Stimulated activated CD4-positive, alpha-beta T cell treated with anti-CD3 and anti-CD28 coated beads, Interleukin-2, amount 100 ng/mL, for 24 hours (primary cell): ENCODE data around the gene MAP3K2.

ENCODE experiments used
- DNase-seq, 2 donors: peaks; one replicate each; pipeline ENCODE4 v3.0.0-alpha.2; 2020

The MAP3K2 gene

DNA sequence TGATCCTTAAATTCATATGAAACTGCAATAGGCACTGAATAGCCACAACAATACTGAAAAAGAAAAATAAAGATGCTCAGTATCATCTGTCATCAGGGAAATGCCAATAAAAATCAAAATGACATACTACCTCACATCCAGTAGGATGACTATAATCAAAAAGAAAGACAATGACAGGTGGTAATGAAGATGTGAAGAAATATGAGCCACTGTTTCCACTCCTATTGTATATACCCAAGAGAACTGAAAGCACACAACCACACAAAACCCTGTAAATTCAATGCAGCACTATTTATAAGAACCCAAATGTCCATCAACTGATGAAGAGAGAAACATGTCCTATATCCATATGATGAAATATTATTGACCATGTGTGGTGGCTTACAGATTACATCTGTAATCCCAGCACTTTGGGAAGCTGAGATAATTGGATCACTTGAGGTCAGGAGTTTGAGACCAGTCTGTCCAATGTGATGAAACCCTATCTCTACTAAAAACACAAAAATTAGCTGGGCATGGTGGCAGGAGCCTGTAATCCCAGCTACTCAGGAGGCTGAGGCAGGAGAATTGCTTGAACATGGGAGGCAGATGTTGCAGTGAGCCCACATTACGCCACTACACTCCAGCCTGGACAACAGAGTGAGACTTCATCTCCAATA, 39.9 kb downstream of the MAP3K2 start:
- DNase-seq = no peak

GRCh38 chr2:127347015-127347414, 40.8 kb downstream of the MAP3K2 start:
- no peak for DNase-seq

DNA sequence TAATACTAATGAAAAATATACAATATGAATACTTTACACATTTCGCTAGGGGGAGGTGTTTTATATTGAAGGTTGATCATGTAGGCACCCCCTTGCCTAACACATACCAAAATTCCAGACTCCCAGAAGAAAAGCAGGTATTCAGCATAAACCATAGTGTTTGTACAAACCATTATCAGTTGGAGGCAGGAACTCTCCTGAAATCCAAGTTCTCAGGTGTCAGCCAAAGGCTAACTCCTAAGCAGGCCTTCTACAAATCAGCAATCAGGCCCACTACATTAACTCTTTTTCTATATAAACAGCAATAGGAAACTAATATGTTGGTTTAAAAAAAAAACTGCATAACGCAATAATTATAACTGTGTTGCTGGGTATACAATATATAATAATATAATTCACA, 44.5 kb downstream of the MAP3K2 start:
- no peak for DNase-seq

DNA sequence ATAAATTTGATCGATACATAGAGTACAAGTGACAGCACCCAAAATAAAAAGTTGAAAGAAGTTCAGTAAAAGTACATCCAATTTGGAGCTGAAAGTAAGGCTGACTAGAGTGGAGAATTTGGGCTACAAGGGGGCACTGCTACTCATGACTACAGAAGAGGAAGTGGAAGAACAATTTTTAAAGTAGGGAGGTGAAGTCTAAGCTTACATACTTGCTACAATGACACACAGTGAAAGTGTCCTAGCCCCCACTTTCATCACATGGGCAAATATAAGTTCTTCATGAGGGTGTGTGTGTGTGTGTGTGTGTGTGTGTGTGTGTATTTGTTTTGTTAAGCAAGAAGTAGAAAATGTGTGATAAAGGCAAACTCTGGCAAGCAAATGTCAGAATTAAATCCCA, 45.7 kb downstream of the MAP3K2 start:
- DNase-seq = no peak

DNA sequence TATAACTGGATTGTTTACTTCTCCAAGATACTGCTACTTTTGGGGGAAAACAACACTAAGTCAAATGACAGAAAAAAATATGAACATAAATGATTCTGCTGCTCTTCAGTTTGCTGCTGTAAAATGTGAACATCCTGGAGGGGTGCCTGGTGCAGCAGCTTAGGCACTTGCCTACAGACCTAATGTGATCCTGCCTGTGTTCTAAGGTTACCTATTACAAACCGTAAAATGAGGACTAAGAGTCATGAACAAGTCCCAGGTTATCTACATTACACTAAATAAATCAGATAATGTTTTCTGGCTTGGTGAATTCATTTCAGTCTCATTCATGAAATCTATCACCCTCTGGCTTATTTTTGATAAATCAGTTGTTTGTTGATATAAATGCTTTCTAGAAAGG, 55.4 kb downstream of the MAP3K2 start:
- no peak for DNase-seq

- no peak for DNase-seq
Measured at GRCh38 chr2:127330753-127331152, 57.0 kb downstream of the MAP3K2 start.

- no peak for DNase-seq
Measured at GRCh38 chr2:127326289-127326945, 61.4 kb downstream of the MAP3K2 start.

DNA sequence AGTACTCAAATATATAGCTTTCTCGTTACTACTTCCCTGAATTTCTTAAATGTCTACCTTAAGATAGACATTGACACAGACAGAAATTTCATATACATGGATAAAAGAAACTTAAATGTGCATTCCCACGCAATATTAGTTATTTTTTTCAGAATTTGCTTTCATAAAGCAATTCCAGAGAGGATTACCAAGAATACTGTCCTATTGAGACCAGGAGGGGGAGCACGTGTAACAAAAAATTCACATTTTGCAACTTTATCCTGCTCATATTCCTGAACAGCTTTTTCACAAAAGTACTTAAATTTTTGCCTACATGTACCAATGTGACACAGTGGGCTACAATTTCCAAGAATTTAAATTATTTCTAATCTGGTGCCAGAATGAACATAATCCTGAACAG, 63.1 kb downstream of the MAP3K2 start:
- DNase-seq = no peak

DNA sequence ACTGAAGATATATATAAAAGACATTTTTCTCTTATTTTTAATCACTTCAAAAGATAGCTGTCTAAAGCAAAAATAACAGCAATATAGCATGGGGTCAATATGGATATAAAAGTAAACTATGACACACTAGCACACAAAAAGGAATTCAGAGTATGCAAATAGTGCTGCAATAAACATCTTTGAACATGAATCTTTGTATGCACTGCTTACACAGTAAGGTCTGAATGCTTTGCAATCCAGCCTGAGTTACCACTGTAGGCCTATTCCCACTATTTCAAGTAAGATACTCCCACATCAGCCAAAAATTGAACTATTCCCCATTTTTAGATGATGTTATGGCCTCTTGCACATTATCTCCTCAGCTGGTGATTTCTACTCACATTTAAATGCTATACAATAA, 66.5 kb downstream of the MAP3K2 start:
- no peak for DNase-seq

GRCh38 chr2:127320586-127321275, 67.0 kb downstream of the MAP3K2 start:
- DNase-seq = no peak

- DNase-seq = no peak
Measured at GRCh38 chr2:127320067-127320466, 67.7 kb downstream of the MAP3K2 start.

GRCh38 chr2:127314193-127314988, 73.4 kb downstream of the MAP3K2 start:
- DNase-seq = no peak

GRCh38 chr2:127313406-127313805, 74.4 kb downstream of the MAP3K2 start:
- no peak for DNase-seq

DNA sequence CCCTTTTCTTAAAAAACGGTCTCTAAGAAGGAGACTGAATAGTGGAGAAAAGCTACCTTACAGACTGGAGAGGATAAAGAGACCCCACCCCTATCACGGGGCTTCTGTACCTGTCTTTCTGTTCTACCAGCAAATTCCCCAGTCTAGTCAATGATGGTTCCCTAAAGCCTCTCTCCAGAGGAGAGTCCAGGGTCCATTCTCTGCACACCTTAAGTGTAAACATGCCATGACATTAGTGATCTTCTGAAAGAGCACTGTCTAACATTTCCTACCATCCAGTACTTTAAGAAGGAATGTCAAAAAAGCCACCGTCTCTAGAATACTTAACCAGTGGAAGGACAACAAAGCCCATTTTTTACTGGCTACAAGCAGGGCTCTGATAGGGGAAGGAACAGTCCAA, 76.8 kb downstream of the MAP3K2 start:
- DNase-seq = no peak

DNA sequence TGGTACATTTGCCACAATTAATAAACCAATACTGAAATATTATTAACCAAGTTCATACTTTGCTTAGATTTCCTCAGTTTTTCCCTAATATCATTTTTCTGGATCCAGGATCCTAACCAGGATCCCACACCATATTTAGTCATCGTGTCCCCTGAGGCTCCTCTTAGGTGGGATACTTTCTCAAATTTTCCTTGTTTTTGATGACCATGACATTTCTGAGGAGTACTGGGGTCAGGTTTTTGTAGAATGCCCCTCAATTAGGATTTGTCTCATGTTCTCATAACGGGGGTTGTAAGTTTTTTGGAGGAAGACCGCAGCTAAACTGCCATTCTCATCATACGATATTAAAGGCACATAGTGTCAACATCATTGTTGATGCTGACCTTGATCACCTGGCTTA, 78.3 kb downstream of the MAP3K2 start:
- no peak for DNase-seq

DNA sequence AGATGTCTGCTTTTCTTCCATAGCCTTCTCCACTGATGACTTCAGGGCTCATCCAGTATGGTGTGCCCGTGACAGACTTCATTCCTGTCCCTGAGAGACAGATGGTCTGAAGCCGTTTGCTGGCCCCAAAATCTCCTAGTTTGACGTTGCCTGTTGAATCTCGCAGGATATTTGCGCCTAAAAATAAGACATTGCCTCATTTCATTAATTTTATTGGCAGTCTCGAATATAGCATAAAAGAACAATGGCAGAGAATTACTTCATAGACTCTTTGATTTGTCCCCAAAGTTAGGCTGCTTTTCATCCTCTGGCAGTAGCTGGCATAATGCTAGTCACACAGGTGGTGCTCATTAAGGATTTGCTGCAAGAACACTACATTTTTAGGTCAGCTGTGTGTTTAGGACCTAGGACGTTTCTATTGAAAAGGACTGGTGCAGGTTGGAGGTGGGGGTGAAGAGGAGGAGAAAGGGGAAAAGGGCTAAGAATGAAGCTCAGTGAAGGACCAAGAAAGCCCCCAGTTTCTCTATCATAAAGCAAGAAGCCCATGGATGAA, 79.1 kb downstream of the MAP3K2 start:
- no peak for DNase-seq

GRCh38 chr2:127305990-127306585, 81.7 kb downstream of the MAP3K2 start:
- no peak for DNase-seq

DNA sequence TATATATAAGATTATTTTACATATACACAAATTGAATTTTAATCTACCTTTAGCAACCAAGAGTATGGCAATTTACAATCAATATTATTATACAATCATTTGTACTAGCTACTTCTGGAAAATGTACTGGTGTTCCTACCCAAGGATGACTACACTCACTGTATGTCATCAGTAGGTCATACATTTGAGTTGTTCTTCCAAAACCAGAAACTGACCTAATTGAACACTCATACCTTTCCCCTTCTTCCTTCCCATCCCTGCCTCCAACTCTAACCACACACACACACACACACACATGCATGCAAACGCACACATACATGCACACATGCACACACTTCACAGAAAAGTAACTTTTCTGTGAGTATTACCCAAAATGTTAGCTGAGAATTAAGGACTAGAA, 85.6 kb downstream of the MAP3K2 start:
- DNase-seq = no peak

- peak; percentile 85 to 91 for DNase-seq
Measured at GRCh38 chr2:127293748-127294562, 93.8 kb downstream of the MAP3K2 start, which contains the start of gene ERCC3. Gene ERCC3, minus strand, starts transcription at chr2:127294144. Its CDS starts 63 bp downstream, at chr2:127294081.

DNA sequence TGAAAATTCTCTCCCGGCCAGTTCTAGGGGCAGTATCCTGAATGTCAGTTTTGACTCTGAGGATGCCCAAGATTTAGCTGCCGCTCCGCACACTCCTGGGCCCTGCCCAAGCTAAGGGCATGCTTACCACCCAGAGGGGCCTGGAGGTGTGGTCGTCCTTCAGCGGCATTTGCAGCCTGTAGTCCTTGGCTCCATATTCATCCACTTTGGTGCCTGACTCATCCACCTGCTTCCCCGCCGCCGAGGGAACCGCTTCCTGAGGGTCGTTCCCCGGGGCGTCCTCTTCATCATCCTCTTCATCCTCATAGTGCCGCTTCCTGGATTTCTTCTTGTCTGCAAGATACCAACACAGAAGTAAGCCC, 94.4 kb downstream of the MAP3K2 start:
- no peak for DNase-seq

- DNase-seq = no peak
Measured at GRCh38 chr2:127288274-127288673, 99.5 kb downstream of the MAP3K2 start.

GRCh38 chr2:127283275-127283674, 104.5 kb downstream of the MAP3K2 start:
- no peak for DNase-seq
